IPS-18c (cell line): ENCODE measurements around the gene KLC3.
A peak's percentile ranks its signal among the peaks of the same experiment; 100 is the strongest.

Experiments
- H3K4me3 ChIP-seq: 2 replicates; pipeline ENCODE4 v1.7.0; 2013; ENCODE audit warnings: low read depth, mild to moderate bottlenecking, low read length, moderate library complexity; ENCODE audit not compliant: insufficient read depth
- H3K9me3 ChIP-seq: one replicate; pipeline ENCODE4 v1.6.1; 2013; ENCODE audit warnings: mild to moderate bottlenecking, low read length, moderate library complexity; ENCODE audit not compliant: control insufficient read depth, insufficient read depth

KLC3 gene

GRCh38 chr19:45340232-45340898, at the start of gene KLC3:
TSS of gene KLC3 (plus strand) at chr19:45340750. CDS start at chr19:45345542, 4,792 bp downstream.
- Histone ChIP-seq H3K4me3 (peak within 1 kb of the TSS; percentile 66), H3K9me3 (no peaks in the 10 kb centered on the region)

- H3K4me3 ChIP-seq, result no peak overlapping the region
- H3K9me3 ChIP-seq, result no peaks in the 10 kb centered on the region
These were observed 48.7 kb upstream of the KLC3 start for GRCh38 chr19:45291834-45292233.

GRCh38 chr19:45293682-45294081, 46.9 kb upstream of the KLC3 start:
- H3K9me3 ChIP-seq, result no peaks in the 10 kb centered on the region
- H3K4me3 ChIP-seq, result no peak overlapping the region

- no peak overlapping the region for H3K4me3 ChIP-seq
- no peaks in the 10 kb centered on the region for H3K9me3 ChIP-seq
These were observed 46.1 kb upstream of the KLC3 start for GRCh38 chr19:45294291-45295029.

GRCh38 chr19:45295873-45296272, 44.7 kb upstream of the KLC3 start:
- H3K9me3 ChIP-seq, result no peaks in the 10 kb centered on the region

GRCh38 chr19:45296355-45296754, 44.2 kb upstream of the KLC3 start:
- Histone ChIP-seq H3K4me3 (no peak overlapping the region), H3K9me3 (no peaks in the 10 kb centered on the region)

More at GRCh38 chr19:45295873-45296272, 44.7 kb upstream of the KLC3 start:
- no peak overlapping the region for H3K4me3 ChIP-seq

GRCh38 chr19:45297674-45298073, 42.9 kb upstream of the KLC3 start:
- no peaks in the 10 kb centered on the region for H3K9me3 ChIP-seq
- no peak overlapping the region for H3K4me3 ChIP-seq

GRCh38 chr19:45298264-45298663, 42.3 kb upstream of the KLC3 start:
- H3K4me3 ChIP-seq, result no peak overlapping the region
- H3K9me3 ChIP-seq, result no peaks in the 10 kb centered on the region

GRCh38 chr19:45299719-45300118, 40.8 kb upstream of the KLC3 start:
- no peak overlapping the region for H3K4me3 ChIP-seq
- no peaks in the 10 kb centered on the region for H3K9me3 ChIP-seq

GRCh38 chr19:45302416-45302815, 38.1 kb upstream of the KLC3 start:
- no peak overlapping the region for H3K4me3 ChIP-seq

GRCh38 chr19:45303269-45304060, 37.1 kb upstream of the KLC3 start:
- no peak overlapping the region for H3K4me3 ChIP-seq
- H3K9me3 ChIP-seq, result peaks cover 3% of the 10 kb centered on the region

More at GRCh38 chr19:45302416-45302815, 38.1 kb upstream of the KLC3 start:
- no peaks in the 10 kb centered on the region for H3K9me3 ChIP-seq

- Histone ChIP-seq H3K4me3 (no peak overlapping the region), H3K9me3 (peaks cover 3% of the 10 kb centered on the region)
These were observed 36.2 kb upstream of the KLC3 start for GRCh38 chr19:45304141-45304926.

- H3K9me3 ChIP-seq, result peaks cover 3% of the 10 kb centered on the region
These were observed 35.5 kb upstream of the KLC3 start for GRCh38 chr19:45305007-45305406.

GRCh38 chr19:45305421-45305820, 35.1 kb upstream of the KLC3 start:
- Histone ChIP-seq H3K4me3 (no peak overlapping the region), H3K9me3 (peaks cover 3% of the 10 kb centered on the region)

More at GRCh38 chr19:45305007-45305406, 35.5 kb upstream of the KLC3 start:
- no peak overlapping the region for H3K4me3 ChIP-seq

GRCh38 chr19:45306040-45306439, 34.5 kb upstream of the KLC3 start:
- Histone ChIP-seq H3K4me3 (no peak overlapping the region), H3K9me3 (peaks cover 3% of the 10 kb centered on the region)

- Histone ChIP-seq H3K9me3 (peaks cover 3% of the 10 kb centered on the region), H3K4me3 (no peak overlapping the region)
These were observed 34.0 kb upstream of the KLC3 start for GRCh38 chr19:45306518-45307027.

GRCh38 chr19:45307361-45307760, 33.2 kb upstream of the KLC3 start:
- H3K4me3 ChIP-seq, result no peak overlapping the region
- H3K9me3 ChIP-seq, result peaks cover 3% of the 10 kb centered on the region
